Airway epithelial cell (primary cell): ENCODE results near the gene TAF1. TPM values are rescaled to one million over a fixed set of nuclear protein-coding genes. Genes with fewer than 3 reads are reported as not detected.

Experiments used
- total RNA-seq: library from RNA; depleted of rRNA; stranded (reverse); fragments of >200 nt; gene quantifications from 2 replicates; pipeline ENCODE4 v1.2.3, GENCODE V29; 2015

Gene TAF1
- total RNA-seq = 8.0 and 14.6 TPM in 2 replicates

GRCh38 chrX:71365875-71366673, at the start of gene TAF1:
Gene TAF1 (plus strand): TSS chrX:71366357. CDS start chrX:71366375, 18 bp downstream.

Other genes with a start within 250 kb of the TAF1 start
- 7.2 and 15.5 TPM in 2 replicates for gene MED12, start 247.8 kb upstream of the TAF1 start, total RNA-seq
- gene NLGN3, start 221.5 kb upstream of the TAF1 start, total RNA-seq = 0.07 TPM in 1 of 2 replicates, not detected in the other
- 0.14 TPM in 1 of 2 replicates, not detected in the other for gene GJB1, start 143.1 kb upstream of the TAF1 start, total RNA-seq
- gene ZMYM3, start 112.2 kb upstream of the TAF1 start, total RNA-seq = 9.9 and 16.2 TPM in 2 replicates
- gene NONO, start 82.7 kb upstream of the TAF1 start, total RNA-seq = 276 and 299 TPM in 2 replicates
- gene ITGB1BP2, start 64.6 kb upstream of the TAF1 start, total RNA-seq = 0.37 and 0.78 TPM in 2 replicates
- 27.2 and 35.3 TPM in 2 replicates for gene OGT, start 166.7 kb downstream of the TAF1 start, total RNA-seq
- 0.35 and 1.6 TPM in 2 replicates for gene GCNA, start 212.1 kb downstream of the TAF1 start, total RNA-seq